ENCODE data around the gene GIPC3.

Gene GIPC3

DNA sequence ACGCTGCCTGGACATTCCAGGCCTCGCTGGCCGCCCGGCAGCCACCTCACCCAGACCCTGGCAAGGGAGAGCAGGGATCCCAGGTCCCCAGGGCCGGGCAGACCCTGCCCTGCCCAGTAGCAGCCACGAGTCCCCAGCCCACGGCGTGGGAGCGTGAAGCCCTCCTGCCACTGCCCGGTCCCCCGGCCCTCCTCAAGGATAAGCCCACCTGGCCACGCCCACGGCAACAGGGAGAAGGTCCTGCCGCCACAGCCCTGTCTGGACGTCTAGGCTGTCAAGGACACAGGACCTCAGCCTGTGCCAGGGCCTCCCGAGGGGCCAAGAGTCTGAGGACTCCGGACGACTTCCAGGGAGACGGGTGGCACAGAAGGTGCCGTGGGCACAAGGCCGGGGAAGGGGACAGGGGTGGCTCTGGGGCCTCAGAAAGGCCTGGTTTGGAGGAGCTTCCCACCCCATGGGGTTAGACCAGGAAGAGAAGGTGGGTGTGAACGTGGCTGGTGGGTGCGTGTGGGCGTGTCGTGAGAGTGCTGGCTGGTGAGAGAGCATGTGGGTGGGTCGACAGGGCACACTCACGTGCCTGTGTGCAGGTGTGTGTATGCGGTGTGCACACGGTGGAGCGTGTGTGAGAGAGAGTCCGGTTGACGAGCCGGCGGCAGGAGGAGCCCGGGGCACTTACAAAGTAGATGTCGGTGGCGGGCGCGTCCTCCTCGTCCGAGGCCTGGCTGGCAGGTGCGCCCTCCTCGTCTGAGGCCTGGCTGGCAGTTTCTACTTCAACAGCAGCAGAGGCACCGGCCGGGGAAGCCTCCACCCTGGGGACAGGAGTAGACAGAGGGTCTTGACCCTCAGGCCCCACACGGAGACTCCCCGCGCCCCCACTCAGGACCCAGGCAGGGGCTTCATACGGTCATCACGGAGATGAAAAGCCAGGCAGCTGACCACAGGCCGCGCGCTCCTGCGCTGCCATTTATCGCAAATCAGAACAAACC, 53.2 kb downstream of the GIPC3 start:
- no peak for DNase-seq

DNA sequence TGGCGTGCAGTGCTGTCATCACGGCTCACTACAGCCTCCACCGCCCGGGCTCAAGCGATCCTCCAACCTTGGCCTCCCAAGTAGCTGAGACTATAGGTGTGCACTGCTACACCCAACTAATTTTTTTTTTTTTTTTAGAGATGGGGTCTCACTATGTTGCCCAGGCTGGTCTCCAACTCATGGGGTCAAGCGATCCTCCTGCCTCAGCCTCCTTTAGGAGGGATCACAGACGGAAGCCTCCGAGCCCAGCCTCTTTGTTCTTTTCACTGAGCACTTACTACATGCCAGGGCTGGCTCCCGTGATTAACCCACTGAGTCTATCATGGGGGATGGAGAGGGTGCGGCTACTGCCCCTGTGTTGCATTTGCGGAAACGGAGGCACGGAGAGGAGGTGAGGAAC, 54.2 kb downstream of the GIPC3 start:
- DNase-seq, result no peak

DNA sequence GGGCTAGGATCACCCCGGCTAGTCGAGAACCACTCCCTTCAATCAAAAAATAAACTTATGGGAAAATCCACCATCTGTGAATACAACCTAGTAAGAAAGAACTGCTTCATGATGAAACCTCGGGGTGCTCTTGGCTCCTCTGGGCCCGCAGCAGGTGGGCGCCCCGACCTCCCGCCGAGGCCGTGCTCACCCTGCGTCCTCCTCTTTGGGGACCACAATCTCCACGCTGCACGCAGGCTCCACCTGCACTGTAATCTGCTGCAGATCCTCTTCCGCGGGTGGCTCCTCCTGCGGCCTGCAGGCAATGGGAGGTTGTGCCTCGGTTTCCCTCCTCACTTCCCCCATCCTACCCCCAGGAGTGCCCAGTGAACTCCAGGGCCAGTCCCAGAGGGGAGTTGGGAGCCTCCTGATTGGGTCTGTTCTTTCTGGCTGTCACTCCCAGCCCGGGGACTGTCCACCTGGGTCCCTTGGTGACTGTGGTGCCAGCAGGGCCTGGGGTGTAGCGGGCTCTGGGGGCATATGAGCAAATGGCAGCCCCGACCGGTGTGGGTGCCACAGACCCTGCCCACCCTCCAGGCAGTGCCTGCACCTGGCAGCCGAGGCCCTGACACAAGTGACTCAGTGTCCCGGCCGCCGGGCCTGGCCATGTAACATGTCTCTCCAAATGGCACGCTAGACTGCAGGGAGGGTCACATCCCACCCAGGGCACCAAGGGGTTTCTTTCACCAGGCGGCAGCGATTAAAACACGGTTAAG, 56.4 kb downstream of the GIPC3 start:
- DNase-seq, result no peak

DNA sequence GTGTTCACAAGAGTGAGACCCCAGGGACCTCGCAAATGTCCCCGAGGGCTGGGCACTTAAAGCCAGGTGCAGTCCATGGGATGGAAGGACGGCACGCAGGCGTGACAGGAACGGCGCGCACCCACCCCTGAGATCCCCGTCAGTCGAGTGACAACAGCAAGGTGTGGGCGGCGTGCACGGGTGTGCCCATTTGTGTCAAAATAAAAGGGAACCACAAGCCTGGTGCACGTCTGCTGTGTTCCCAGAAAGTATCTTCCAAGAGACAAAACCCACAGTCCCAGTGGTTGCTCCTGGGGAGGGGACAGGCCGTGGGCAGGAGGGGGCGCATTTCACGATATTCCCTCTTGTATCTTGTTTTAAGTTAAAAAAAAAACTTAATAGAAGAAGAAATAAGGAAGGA, 57.0 kb downstream of the GIPC3 start:
- DNase-seq, result no peak

All from CD4-positive, alpha-beta T cell treated with Interleukin-4 for 1 hour (primary cell).